Uterus (tissue), 4 donors: Measurements from ENCODE around the gene PAQR4. TPM values are rescaled to one million over a fixed set of nuclear protein-coding genes. Genes with fewer than 3 reads are reported as not detected.
"Not testable (repeated sequence)": the region's sequence is repeated elsewhere in the genome, so short reads cannot be mapped to it uniquely, and the experiment has no call there.

Experiments used
- DNase-seq, 2 donors: peaks; one replicate each; pipeline ENCODE4 v3.0.0-alpha.2; 2019 to 2020
- H3K27ac ChIP-seq, 2 donors: fragments of 200-600 bp; sonication (generic); 1 replicate in 1 of 2; 2 replicates in 1 of 2; pipeline ENCODE4 v1.5.1; 2016 to 2018
- H3K27me3 ChIP-seq, 2 donors: fragments of 200-600 bp; sonication (generic); one replicate each; pipeline ENCODE4 v1.5.1; 2018 to 2019; ENCODE audit warnings: control low read depth in 1 of 2
- H3K36me3 ChIP-seq, 2 donors: fragments of 200-600 bp; sonication (generic); one replicate each; pipeline ENCODE4 v1.5.1; 2019; ENCODE audit warnings: control low read depth in 1 of 2
- H3K4me1 ChIP-seq, 2 donors: fragments of 200-600 bp; sonication (generic); one replicate each; pipeline ENCODE4 v1.5.1; 2018 to 2019; ENCODE audit warnings: control low read depth in 1 of 2
- H3K4me3 ChIP-seq, 2 donors: fragments of 200-600 bp; sonication (generic); 1 replicate in 1 of 2; 2 replicates in 1 of 2; pipeline ENCODE4 v1.5.1; 2018 to 2019; ENCODE audit warnings: mild to moderate bottlenecking in 1 of 2
- H3K9me3 ChIP-seq, 2 donors: fragments of 200-600 bp; sonication (generic); one replicate each; pipeline ENCODE4 v1.5.1; 2019; ENCODE audit warnings: control low read depth in 1 of 2
- POLR2A ChIP-seq, 2 donors: fragments of 450-650 bp; IDR thresholded peaks; one replicate each; pipeline ENCODE4 v1.6.1; 2016; ENCODE audit warnings: antibody characterized with exemption in 2 of 2, mild to moderate bottlenecking in 1 of 2, moderate library complexity in 1 of 2
- intact Hi-C: fragments of 100-400 bp; cut with DNase I; formaldehyde crosslinking; loops from one replicate; pipeline ENCODE4 v1.15.1; 2023; ENCODE audit warnings: low total_unique reads
- total RNA-seq, 4 donors: library from RNA; depleted of rRNA in 3 of 4; stranded (reverse); fragments of >200 nt in 3 of 4; gene quantifications; one replicate each; pipeline versions ENCODE4 v1.1.0 to v1.2.4, GENCODE V29; 2014 to 2023
- TF ChIP-seq, protein P1 (sequence below), 4 experiments: fragments of 200-600 bp in 2 of 4; fragments of 450-650 bp in 2 of 4; sonication (generic) in 2 of 4; IDR thresholded peaks; one replicate each; pipeline ENCODE4 v1.5.1; 2016 to 2019; ENCODE audit warnings: antibody characterized with exemption in 4 of 4, mild to moderate bottlenecking in 2 of 4, moderate library complexity in 1 of 4
- donor health status: DM: yes; HTN: yes; CAD: no.

The PAQR4 gene
- total RNA-seq, 4 donors from 2014 or later, result 0.26 to 4.8 (median 2.5) TPM

DNA sequence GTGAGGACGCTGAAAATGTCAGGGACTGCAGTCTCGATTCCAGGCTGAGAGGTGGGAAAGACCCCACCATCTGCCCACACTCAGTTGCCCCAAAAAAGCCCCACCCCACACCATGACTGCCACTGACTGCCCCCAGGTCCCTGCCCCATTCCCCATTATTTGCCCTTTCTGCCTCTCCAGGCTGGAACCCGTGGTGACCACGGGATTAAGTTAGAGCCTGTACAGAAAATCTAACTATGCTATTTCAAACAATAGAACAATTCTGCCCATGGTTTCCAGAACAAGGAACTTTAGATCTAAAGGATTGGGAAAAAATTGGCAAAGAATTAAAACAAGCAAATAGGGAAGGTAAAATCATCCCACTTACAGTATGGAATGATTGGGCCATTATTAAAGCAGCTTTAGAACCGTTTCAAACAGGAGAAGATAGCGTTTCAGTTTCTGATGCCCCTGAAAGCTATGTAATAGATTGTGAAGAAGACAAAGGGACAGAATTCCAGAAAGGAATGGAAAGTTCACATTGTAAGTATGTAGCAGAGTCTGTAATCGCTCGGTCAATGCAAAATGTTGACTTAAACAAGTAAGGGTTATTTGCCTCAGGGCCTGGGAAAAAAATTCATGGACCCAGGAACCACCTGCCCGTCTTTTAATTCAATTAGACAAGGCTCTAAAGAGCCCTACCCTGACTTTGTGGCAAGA lies 43.0 kb upstream of the PAQR4 start:
- no peak for DNase-seq
- intact Hi-C loops, result loop anchor here (10.0 kb wide), 1 partner anchor 51 kb away; no protein-coding TSS in a partner anchor
- no peaks in the 10 kb centered on the region for H3K4me1 ChIP-seq

DNA sequence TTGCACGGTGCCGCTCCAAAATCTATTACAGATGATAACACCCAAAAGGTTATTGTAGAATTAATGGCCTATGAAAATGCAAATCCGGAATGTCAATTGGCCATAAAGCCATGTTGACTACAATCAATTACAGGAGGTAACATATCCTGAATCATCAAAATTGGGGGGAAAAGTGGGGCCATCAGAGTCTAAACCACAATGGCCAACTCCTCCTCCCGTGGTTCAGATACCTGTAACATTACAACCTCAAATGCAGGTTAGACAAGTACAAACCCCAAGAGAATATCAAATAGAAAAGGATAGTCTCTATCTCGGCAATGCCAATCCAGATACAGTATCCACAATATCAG lies 42.5 kb upstream of the PAQR4 start:
- no peak for DNase-seq
- intact Hi-C loops, result loop anchor here (10.0 kb wide), 1 partner anchor 52 kb away; no protein-coding TSS in a partner anchor
- H3K9me3 ChIP-seq, result no peaks in the 10 kb centered on the region
- no peaks in the 10 kb centered on the region for H3K36me3 ChIP-seq
- H3K4me3 ChIP-seq, result no peak overlapping the region
- no peaks in the 10 kb centered on the region for H3K4me1 ChIP-seq
- no peaks in the 10 kb centered on the region for H3K27me3 ChIP-seq
- no peak overlapping the region for H3K27ac ChIP-seq
- TF ChIP-seq, protein P1, sequence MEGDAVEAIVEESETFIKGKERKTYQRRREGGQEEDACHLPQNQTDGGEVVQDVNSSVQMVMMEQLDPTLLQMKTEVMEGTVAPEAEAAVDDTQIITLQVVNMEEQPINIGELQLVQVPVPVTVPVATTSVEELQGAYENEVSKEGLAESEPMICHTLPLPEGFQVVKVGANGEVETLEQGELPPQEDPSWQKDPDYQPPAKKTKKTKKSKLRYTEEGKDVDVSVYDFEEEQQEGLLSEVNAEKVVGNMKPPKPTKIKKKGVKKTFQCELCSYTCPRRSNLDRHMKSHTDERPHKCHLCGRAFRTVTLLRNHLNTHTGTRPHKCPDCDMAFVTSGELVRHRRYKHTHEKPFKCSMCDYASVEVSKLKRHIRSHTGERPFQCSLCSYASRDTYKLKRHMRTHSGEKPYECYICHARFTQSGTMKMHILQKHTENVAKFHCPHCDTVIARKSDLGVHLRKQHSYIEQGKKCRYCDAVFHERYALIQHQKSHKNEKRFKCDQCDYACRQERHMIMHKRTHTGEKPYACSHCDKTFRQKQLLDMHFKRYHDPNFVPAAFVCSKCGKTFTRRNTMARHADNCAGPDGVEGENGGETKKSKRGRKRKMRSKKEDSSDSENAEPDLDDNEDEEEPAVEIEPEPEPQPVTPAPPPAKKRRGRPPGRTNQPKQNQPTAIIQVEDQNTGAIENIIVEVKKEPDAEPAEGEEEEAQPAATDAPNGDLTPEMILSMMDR (IDR thresholded peaks at IDR 0.05), result no peak
- TF ChIP-seq POLR2A (IDR thresholded peaks at IDR 0.05), result no peak

More for the DNA sequence above, 43.0 kb upstream of the PAQR4 start:
- no peaks in the 10 kb centered on the region for H3K27me3 ChIP-seq
- H3K4me3 ChIP-seq, result no peak overlapping the region
- H3K27ac ChIP-seq, result no peak overlapping the region
- TF ChIP-seq POLR2A (IDR thresholded peaks at IDR 0.05), result no peak
- TF ChIP-seq, protein P1 (IDR thresholded peaks at IDR 0.05), result no peak
- H3K9me3 ChIP-seq, result no peaks in the 10 kb centered on the region
- H3K36me3 ChIP-seq, result no peaks in the 10 kb centered on the region

DNA sequence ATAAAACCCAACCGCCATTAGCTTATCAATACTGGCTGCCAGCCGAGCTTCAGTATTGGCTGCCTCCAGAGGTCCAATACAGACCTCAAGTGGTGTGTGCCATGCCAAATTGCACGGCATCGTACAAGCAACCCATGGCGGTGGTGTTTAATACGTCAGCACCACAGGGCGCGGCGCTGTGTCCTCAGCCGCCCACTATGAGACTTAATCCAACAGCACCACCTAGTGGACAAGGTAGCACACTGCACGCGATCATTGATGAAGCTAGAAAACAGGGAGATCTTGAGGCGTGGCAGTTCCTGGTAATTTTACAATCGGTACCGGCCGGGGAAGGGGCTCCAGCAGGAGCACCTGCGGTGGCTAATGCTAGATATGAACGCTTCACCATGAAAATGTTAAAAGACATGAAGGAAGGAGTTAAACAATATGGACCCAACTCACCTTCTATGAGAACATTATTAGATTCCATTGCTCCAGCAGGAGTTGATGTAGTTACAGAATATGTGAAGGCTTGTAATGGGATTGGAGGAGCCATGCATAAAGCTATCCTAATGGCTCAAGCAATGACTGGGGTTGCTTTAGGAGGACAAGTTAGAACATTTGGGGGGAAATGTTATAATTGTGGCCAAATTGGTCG lies 42.0 kb upstream of the PAQR4 start:
- H3K4me3 ChIP-seq, result no peak overlapping the region
- intact Hi-C loops, result loop anchor here (10.0 kb wide), 1 partner anchor 52 kb away; no protein-coding TSS in a partner anchor
- DNase-seq, result peak; percentile 78 to 85
- TF ChIP-seq, protein P1 (IDR thresholded peaks at IDR 0.05), result peak; percentile 94 to 96 (median 95)
- TF ChIP-seq POLR2A (IDR thresholded peaks at IDR 0.05), result no peak
- no peak overlapping the region for H3K27ac ChIP-seq
- H3K9me3 ChIP-seq, result no peaks in the 10 kb centered on the region
- no peaks in the 10 kb centered on the region for H3K27me3 ChIP-seq
- no peaks in the 10 kb centered on the region for H3K4me1 ChIP-seq
- no peaks in the 10 kb centered on the region for H3K36me3 ChIP-seq

DNA sequence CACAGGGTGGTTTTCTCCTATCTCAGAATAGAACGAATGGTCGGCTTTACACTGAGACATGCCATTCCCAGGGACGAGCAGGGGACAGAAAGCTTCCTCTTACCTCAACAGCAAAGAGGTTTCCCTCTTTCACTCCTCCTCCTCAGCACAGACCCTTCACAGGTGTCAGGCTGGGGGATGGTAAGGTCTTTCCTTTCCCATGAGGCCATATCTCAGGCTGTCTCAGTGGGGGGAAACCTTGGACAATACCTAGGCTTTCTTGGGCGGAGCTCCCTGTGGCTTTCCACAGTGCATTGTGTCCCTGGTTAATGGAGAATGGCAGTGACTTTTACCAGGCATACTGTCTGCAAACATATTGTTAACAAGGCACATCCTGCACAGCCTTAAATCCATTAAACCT lies 41.0 kb upstream of the PAQR4 start:
- not testable (repeated sequence) for H3K9me3 ChIP-seq, H3K27me3 ChIP-seq, H3K4me3 ChIP-seq, DNase-seq, H3K4me1 ChIP-seq, H3K36me3 ChIP-seq, H3K27ac ChIP-seq
- intact Hi-C loops, result loop anchor here (10.0 kb wide), 1 partner anchor 53 kb away; no protein-coding TSS in a partner anchor

DNA sequence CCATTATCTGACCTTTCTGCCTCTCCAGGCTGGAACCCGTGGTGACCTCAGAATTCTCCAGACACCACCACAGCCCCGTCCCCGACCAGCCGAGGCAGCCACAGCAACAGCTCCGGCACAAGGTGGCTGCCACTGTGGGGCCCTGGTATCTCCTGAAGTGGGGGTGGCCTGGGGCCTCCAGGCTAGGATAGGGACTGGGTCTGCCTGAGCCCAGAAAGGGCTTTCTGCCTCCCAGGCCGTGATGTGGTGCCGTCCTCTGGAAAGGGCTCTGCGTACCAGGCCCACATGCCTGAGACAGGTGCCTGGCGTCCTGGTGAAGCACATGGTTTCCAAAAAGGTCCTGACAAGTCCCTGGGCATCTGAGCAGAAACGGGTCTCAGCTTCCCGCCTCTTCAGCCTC lies 40.4 kb upstream of the PAQR4 start:
- Histone ChIP-seq H3K9me3 (no peaks in the 10 kb centered on the region), H3K4me1 (no peaks in the 10 kb centered on the region), H3K27ac (no peak overlapping the region), H3K4me3 (no peak overlapping the region), H3K27me3 (no peaks in the 10 kb centered on the region), H3K36me3 (no peaks in the 10 kb centered on the region)
- no peak for DNase-seq
- TF ChIP-seq, protein P1 (IDR thresholded peaks at IDR 0.05), result no peak
- no peak for TF ChIP-seq POLR2A (IDR thresholded peaks at IDR 0.05)
- intact Hi-C loops, result loop anchor here (10.0 kb wide), 1 partner anchor 54 kb away; no protein-coding TSS in a partner anchor
